Upper lobe of left lung (tissue), 6 donors: Measurements from ENCODE around the gene KLHL5. TPM values are rescaled to one million over a fixed set of nuclear protein-coding genes. Genes with fewer than 3 reads are reported as not detected.

Source experiments
- ATAC-seq, 2 donors: fragments of 200-7000 bp; cut with Tn5 transposase; one replicate each; pipeline ENCODE4 v1.9.1; 2022; ENCODE audit warnings: mild to moderate bottlenecking in 2 of 2, moderate library complexity in 2 of 2; ENCODE audit not compliant: low FRiP score in 2 of 2
- DNase-seq, 2 donors: peaks; one replicate each; pipeline ENCODE4 v3.0.0-alpha.2; 2019 to 2020
- H3K27ac ChIP-seq, 4 donors: fragments of 200-600 bp; sonication (generic); one replicate each; pipeline ENCODE4 v1.5.1; 2016 to 2019
- H3K27me3 ChIP-seq, 4 donors: fragments of 200-600 bp; sonication (generic); one replicate each; pipeline ENCODE4 v1.5.1; 2017 to 2019
- H3K36me3 ChIP-seq, 4 donors: fragments of 200-600 bp; sonication (generic); one replicate each; pipeline ENCODE4 v1.5.1; 2016 to 2019
- H3K4me1 ChIP-seq, 4 donors: fragments of 200-600 bp; sonication (generic); one replicate each; pipeline ENCODE4 v1.5.1; 2018 to 2019
- H3K4me3 ChIP-seq, 4 donors: fragments of 200-600 bp; sonication (generic); one replicate each; pipeline ENCODE4 v1.5.1; 2017 to 2019; ENCODE audit warnings: mild to moderate bottlenecking in 2 of 4, moderate library complexity in 1 of 4
- H3K9me3 ChIP-seq, 4 donors: fragments of 200-600 bp; sonication (generic); one replicate each; pipeline ENCODE4 v1.5.1; 2018 to 2019
- CTCF ChIP-seq, 6 experiments: fragments of 450-650 bp in 4 of 6; fragments of 200-600 bp in 2 of 6; sonication (generic) in 2 of 6; IDR thresholded peaks; one replicate each; pipeline ENCODE4 v1.5.1; 2016 to 2019; ENCODE audit warnings: antibody characterized with exemption in 6 of 6
- EP300 ChIP-seq, 4 donors: sonication (generic); formaldehyde crosslinking; IDR thresholded peaks; one replicate each; pipeline ENCODE4 v1.5.1; 2017; ENCODE audit warnings: antibody characterized with exemption in 4 of 4, control low read depth in 2 of 4
- POLR2A ChIP-seq, 4 donors: fragments of 450-650 bp; IDR thresholded peaks; one replicate each; pipeline ENCODE4 v1.5.1; 2016 to 2017; ENCODE audit warnings: antibody characterized with exemption in 4 of 4, mild to moderate bottlenecking in 2 of 4
- POLR2AphosphoS5 ChIP-seq, 2 donors: sonication (generic); formaldehyde crosslinking; IDR thresholded peaks; one replicate each; pipeline ENCODE4 v1.5.1; 2017; ENCODE audit warnings: antibody characterized with exemption in 2 of 2
- WGBS, 2 donors: methylation state at CpG; one replicate each; pipeline ENCODE4 v1.1.5; 2017 to 2018; 5-methylcytosine and 5-hydroxymethylcytosine counted together
- total RNA-seq, 6 donors: library from RNA; depleted of rRNA in 4 of 6; stranded (reverse); fragments of >200 nt in 4 of 6; gene quantifications; one replicate each; pipeline versions ENCODE4 v1.1.0 to v1.2.1, GENCODE V29; 2016 to 2021
- donor health status: DM: no; HTN: no; CAD: no; lungs with moderate emphysema.
- donor health status: DM: no; HTN: yes; CAD: no; lungs with severe emphysema.

KLHL5 gene
- total RNA-seq, 6 donors from 2014 or later: 14.7 to 36.2 (median 23.7) TPM

- Histone ChIP-seq H3K4me3 (no peak overlapping the region), H3K4me1 (no peaks in the 10 kb centered on the region), H3K27ac (no peak overlapping the region), H3K27me3 (no peaks in the 10 kb centered on the region), H3K36me3 (no peaks in the 10 kb centered on the region), H3K9me3 (no peaks in the 10 kb centered on the region)
- DNase-seq (no peak), ATAC-seq (no peak)
- 88 to 93% methylated on average over 4 of the region's 4 CpGs for WGBS, 2 donors
- no peak for TF ChIP-seq EP300 (IDR thresholded peaks at IDR 0.05)
- TF ChIP-seq POLR2A (IDR thresholded peaks at IDR 0.05): no peak
- TF ChIP-seq POLR2AphosphoS5 (IDR thresholded peaks at IDR 0.05): no peak
- TF ChIP-seq CTCF (IDR thresholded peaks at IDR 0.05): no peak
Observed at GRCh38 chr4:39154009-39154408, 92.0 kb downstream of the KLHL5 start.

DNA sequence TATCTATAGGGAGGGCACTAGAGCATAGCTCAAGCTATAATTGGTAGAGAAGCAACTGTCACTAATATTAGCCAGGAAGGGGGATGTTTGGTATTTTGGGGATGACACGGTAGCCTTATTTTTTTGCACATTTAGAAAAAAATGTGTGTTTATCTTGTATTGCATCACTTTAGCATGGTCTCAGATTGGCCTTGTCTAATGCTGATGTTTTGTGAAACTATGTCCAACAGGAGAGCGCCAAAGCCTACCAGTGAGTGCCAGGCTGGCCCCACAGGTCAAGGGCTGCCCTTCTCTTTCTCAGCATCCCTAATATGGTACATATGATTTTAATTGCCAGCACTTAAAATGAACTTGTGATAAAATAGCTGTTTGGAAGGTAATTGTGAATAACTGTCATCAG lies 95.5 kb downstream of the KLHL5 start:
- ATAC-seq: no peak
- 84% methylated on average over 2 of the region's 2 CpGs for whole genome bisulfite sequencing, 2 donors
- TF ChIP-seq EP300 (IDR thresholded peaks at IDR 0.05) (no peak), POLR2AphosphoS5 (IDR thresholded peaks at IDR 0.05) (no peak), POLR2A (IDR thresholded peaks at IDR 0.05) (no peak), CTCF (IDR thresholded peaks at IDR 0.05) (no peak)
- no peaks in the 10 kb centered on the region for H3K36me3 ChIP-seq
- H3K27me3 ChIP-seq: no peaks in the 10 kb centered on the region
- H3K4me3 ChIP-seq: no peak overlapping the region
- H3K27ac ChIP-seq: no peak overlapping the region
- H3K9me3 ChIP-seq: no peaks in the 10 kb centered on the region
- no peaks in the 10 kb centered on the region for H3K4me1 ChIP-seq
- no peak for DNase-seq

GRCh38 chr4:39166177-39166576 lies 104.1 kb downstream of the KLHL5 start:
- no peak overlapping the region for H3K27ac ChIP-seq
- H3K9me3 ChIP-seq: no peaks in the 10 kb centered on the region
- H3K4me3 ChIP-seq: no peak overlapping the region
- H3K4me1 ChIP-seq: no peaks in the 10 kb centered on the region
- H3K27me3 ChIP-seq: no peaks in the 10 kb centered on the region
- ATAC-seq (no peak), DNase-seq (no peak)
- TF ChIP-seq POLR2AphosphoS5 (IDR thresholded peaks at IDR 0.05): no peak
- WGBS, 2 donors: 71 to 78% methylated on average over 3 of the region's 3 CpGs
- H3K36me3 ChIP-seq: no peaks in the 10 kb centered on the region

DNA sequence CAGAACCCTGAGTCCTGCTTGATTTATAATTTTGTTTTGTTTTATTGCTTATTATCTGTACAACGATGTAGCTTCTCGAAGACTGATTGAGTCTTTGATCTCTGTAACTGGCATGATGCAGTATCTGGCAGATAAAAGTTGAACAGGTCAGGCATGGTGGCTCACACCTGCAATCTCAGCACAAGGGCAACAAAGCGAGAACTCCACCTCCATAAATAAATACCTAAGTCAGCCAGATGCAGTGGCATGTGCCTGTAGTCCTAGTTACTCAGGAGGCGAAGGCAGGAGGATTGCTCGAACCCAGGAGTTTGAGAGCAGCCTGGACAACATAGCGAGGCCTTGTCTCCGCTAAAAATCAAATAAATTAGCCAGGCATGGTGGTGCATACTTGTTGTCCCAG lies 104.6 kb downstream of the KLHL5 start:
- 89 to 91% methylated on average over 7 of the region's 7 CpGs for WGBS, 2 donors
- no peak overlapping the region for H3K27ac ChIP-seq
- H3K27me3 ChIP-seq: no peaks in the 10 kb centered on the region
- no peaks in the 10 kb centered on the region for H3K9me3 ChIP-seq
- ATAC-seq (no peak), DNase-seq (no peak)
- TF ChIP-seq POLR2A (IDR thresholded peaks at IDR 0.05) (no peak), POLR2AphosphoS5 (IDR thresholded peaks at IDR 0.05) (no peak), EP300 (IDR thresholded peaks at IDR 0.05) (no peak), CTCF (IDR thresholded peaks at IDR 0.05) (no peak)
- no peak overlapping the region for H3K4me3 ChIP-seq
- H3K36me3 ChIP-seq: no peaks in the 10 kb centered on the region
- H3K4me1 ChIP-seq: no peaks in the 10 kb centered on the region

DNA sequence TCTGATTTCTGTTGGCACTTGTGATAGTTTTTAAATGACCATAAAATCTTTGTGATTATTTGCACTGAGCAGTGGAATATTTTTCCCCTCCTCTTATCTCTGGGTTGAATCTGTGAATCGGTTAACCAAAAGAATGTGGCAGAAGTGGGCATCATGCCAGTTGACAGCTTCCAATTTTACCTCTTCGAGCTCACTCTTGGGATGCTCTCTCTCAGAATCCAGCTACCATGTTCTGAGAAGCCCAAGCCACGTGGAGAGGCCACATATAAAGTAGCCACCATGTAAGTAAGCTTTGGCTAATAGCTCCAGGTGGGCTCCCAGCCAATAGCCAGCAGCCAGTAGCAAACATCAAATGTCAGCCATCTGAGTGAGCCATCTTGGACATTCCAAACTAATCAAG lies 107.4 kb downstream of the KLHL5 start:
- ATAC-seq: no peak
- WGBS, 2 donors: 40 to 64% methylated on average over 3 of the region's 3 CpGs
- H3K9me3 ChIP-seq: no peaks in the 10 kb centered on the region

DNA sequence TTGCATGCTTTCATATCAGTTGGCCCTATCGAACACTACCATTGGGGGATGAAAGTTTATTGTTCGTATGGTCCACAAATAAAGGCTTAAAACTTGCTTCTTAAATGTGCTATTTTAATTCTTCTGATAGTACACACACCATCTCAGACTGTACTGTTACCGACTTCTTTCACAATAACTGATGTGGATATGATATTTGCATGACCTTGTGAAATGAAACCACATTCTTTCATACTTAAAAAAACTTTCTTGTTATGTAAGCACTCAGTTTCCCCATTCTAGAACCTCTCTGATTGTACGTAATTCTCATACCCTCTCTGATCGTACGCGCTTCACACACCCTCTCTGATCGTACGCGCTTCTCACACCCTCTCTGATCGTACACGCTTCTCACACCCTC lies 108.3 kb downstream of the KLHL5 start:
- H3K27ac ChIP-seq: no peak overlapping the region
- ATAC-seq: no peak
- no peak for TF ChIP-seq POLR2AphosphoS5 (IDR thresholded peaks at IDR 0.05)
- no peak for TF ChIP-seq POLR2A (IDR thresholded peaks at IDR 0.05)
- no peak for TF ChIP-seq EP300 (IDR thresholded peaks at IDR 0.05)
- no peak for TF ChIP-seq CTCF (IDR thresholded peaks at IDR 0.05)
- H3K36me3 ChIP-seq: no peaks in the 10 kb centered on the region
- no peaks in the 10 kb centered on the region for H3K4me1 ChIP-seq
- no peak for DNase-seq
- WGBS, 2 donors: 91% methylated on average over 12 of the region's 12 CpGs
- H3K4me3 ChIP-seq: no peak overlapping the region
- H3K9me3 ChIP-seq: no peaks in the 10 kb centered on the region
- no peaks in the 10 kb centered on the region for H3K27me3 ChIP-seq

More for the DNA sequence above, 107.4 kb downstream of the KLHL5 start:
- H3K27me3 ChIP-seq: no peaks in the 10 kb centered on the region
- DNase-seq: no peak
- TF ChIP-seq POLR2A (IDR thresholded peaks at IDR 0.05) (no peak), EP300 (IDR thresholded peaks at IDR 0.05) (no peak), POLR2AphosphoS5 (IDR thresholded peaks at IDR 0.05) (no peak)
- no peak overlapping the region for H3K4me3 ChIP-seq
- no peaks in the 10 kb centered on the region for H3K4me1 ChIP-seq
- H3K27ac ChIP-seq: no peak overlapping the region
- H3K36me3 ChIP-seq: no peaks in the 10 kb centered on the region
